Measurements from ENCODE around the gene UBAC2. TPM values are rescaled to one million over a fixed set of nuclear protein-coding genes. Genes with fewer than 3 reads are reported as not detected.

Gene UBAC2
- total RNA-seq, 1 donor from 2014 or later, result 57.7 TPM

- intact Hi-C loops (cut with DNase I), result no loop called here
- no peak overlapping the region for H3K27ac ChIP-seq
- H3K36me3 ChIP-seq, result peaks cover 0 to 4% of the 10 kb centered on the region in 2 donors
- no peak for TF ChIP-seq POLR2AphosphoS5 (IDR thresholded peaks at IDR 0.05; ENCODE audit: insufficient read depth in 1 of 2, low read depth in 1 of 2)
- TF ChIP-seq POLR2A (IDR thresholded peaks at IDR 0.05), result no peak
- no peak for TF ChIP-seq CTCF (IDR thresholded peaks at IDR 0.05)
- DNase-seq (ENCODE audit: extremely low spot score in 2 of 2), result no peak
- no peaks in the 10 kb centered on the region for H3K27me3 ChIP-seq
- H3K4me3 ChIP-seq, result no peak overlapping the region
- H3K9me3 ChIP-seq, result no peaks in the 10 kb centered on the region
- H3K4me1 ChIP-seq, result peaks cover 8% of the 10 kb centered on the region
These were observed 160.5 kb downstream of the UBAC2 start for GRCh38 chr13:99361197-99361596.

DNA sequence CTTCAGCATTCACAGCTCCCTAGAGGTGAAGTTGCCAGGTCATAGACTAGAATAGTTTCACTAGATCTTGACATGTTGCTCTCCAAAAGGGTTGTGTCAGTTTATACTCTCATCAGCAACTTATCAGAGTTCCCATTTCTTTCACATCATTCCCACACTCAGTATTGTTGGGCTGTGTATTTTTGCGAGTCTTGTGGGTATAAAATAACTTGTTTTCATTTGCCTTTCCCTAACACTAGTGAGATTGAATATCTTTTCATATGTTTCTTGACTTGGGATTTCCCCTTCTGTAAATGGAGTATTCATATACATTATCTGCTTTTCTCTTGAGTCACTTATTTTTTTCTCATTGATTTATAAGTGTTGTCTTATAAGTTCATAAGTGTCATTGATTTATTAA, 161.7 kb downstream of the UBAC2 start:
- Histone ChIP-seq H3K4me1 (no peaks in the 10 kb centered on the region), H3K27me3 (no peaks in the 10 kb centered on the region), H3K4me3 (no peak overlapping the region), H3K36me3 (peaks cover 0 to 5% of the 10 kb centered on the region in 2 donors), H3K9me3 (no peaks in the 10 kb centered on the region), H3K27ac (no peak overlapping the region)
- DNase-seq (ENCODE audit: extremely low spot score in 2 of 2), result no peak
- intact Hi-C loops (cut with DNase I), result no loop called here
- no peak for TF ChIP-seq POLR2A (IDR thresholded peaks at IDR 0.05)

- DNase-seq (ENCODE audit: extremely low spot score in 2 of 2), result no peak
- Histone ChIP-seq H3K4me3 (no peak overlapping the region), H3K36me3 (peaks cover 0 to 14% of the 10 kb centered on the region in 2 donors), H3K27ac (no peak overlapping the region), H3K27me3 (no peaks in the 10 kb centered on the region), H3K9me3 (no peaks in the 10 kb centered on the region), H3K4me1 (no peaks in the 10 kb centered on the region)
- intact Hi-C loops (cut with DNase I), result no loop called here
- TF ChIP-seq POLR2A (IDR thresholded peaks at IDR 0.05), result no peak
- TF ChIP-seq POLR2AphosphoS5 (IDR thresholded peaks at IDR 0.05; ENCODE audit: insufficient read depth in 1 of 2, low read depth in 1 of 2), result no peak
- no peak for TF ChIP-seq CTCF (IDR thresholded peaks at IDR 0.05)
These were observed 162.7 kb downstream of the UBAC2 start for GRCh38 chr13:99363391-99363790.

GRCh38 chr13:99363949-99364348, 163.3 kb downstream of the UBAC2 start:
- H3K4me1 ChIP-seq, result no peaks in the 10 kb centered on the region
- H3K9me3 ChIP-seq, result no peaks in the 10 kb centered on the region
- no peak overlapping the region for H3K4me3 ChIP-seq
- H3K36me3 ChIP-seq, result peaks cover 0 to 10% of the 10 kb centered on the region in 2 donors
- intact Hi-C loops (cut with DNase I), result no loop called here
- H3K27me3 ChIP-seq, result no peaks in the 10 kb centered on the region
- H3K27ac ChIP-seq, result no peak overlapping the region
- no peak for DNase-seq (ENCODE audit: extremely low spot score in 2 of 2)
- TF ChIP-seq POLR2AphosphoS5 (IDR thresholded peaks at IDR 0.05; ENCODE audit: insufficient read depth in 1 of 2, low read depth in 1 of 2) (no peak), CTCF (IDR thresholded peaks at IDR 0.05) (no peak), POLR2A (IDR thresholded peaks at IDR 0.05) (no peak)

GRCh38 chr13:99366075-99366987, 165.7 kb downstream of the UBAC2 start:
- Histone ChIP-seq H3K27me3 (no peaks in the 10 kb centered on the region), H3K4me3 (no peak overlapping the region), H3K9me3 (no peaks in the 10 kb centered on the region), H3K27ac (no peak overlapping the region), H3K36me3 (peaks cover 0 to 10% of the 10 kb centered on the region in 2 donors), H3K4me1 (no peaks in the 10 kb centered on the region)
- DNase-seq (ENCODE audit: extremely low spot score in 2 of 2), result peak in 1 of 2 donors; percentile 13
- intact Hi-C loops (cut with DNase I), result no loop called here
- TF ChIP-seq CTCF (IDR thresholded peaks at IDR 0.05) (no peak), POLR2A (IDR thresholded peaks at IDR 0.05) (no peak)
